ENCODE data around the gene PARP15. TPM values are rescaled to one million over a fixed set of nuclear protein-coding genes. Genes with fewer than 3 reads are reported as not detected.

Gene PARP15
- total RNA-seq, 4 donors from 2014 or later = 1.2 to 2.3 (median 1.6) TPM

GRCh38 chr3:122553171-122553570 lies 24.3 kb upstream of the PARP15 start:
- no peak overlapping the region for H3K27ac ChIP-seq
- TF ChIP-seq POLR2A (IDR thresholded peaks at IDR 0.05) = no peak
- peaks cover 28 to 40% of the 10 kb centered on the region in 2 donors for H3K36me3 ChIP-seq
- no peak for DNase-seq
- H3K27me3 ChIP-seq = no peaks in the 10 kb centered on the region
- no peak overlapping the region for H3K4me3 ChIP-seq (replicated peaks in 1 of 3)
- WGBS, 2 donors = 58 to 60% methylated on average over 3 of the region's 3 CpGs
- H3K9me3 ChIP-seq = no peaks in the 10 kb centered on the region
- intact Hi-C loops (cut with DNase I) = no loop called here
- H3K4me1 ChIP-seq = no peaks in the 10 kb centered on the region

DNA sequence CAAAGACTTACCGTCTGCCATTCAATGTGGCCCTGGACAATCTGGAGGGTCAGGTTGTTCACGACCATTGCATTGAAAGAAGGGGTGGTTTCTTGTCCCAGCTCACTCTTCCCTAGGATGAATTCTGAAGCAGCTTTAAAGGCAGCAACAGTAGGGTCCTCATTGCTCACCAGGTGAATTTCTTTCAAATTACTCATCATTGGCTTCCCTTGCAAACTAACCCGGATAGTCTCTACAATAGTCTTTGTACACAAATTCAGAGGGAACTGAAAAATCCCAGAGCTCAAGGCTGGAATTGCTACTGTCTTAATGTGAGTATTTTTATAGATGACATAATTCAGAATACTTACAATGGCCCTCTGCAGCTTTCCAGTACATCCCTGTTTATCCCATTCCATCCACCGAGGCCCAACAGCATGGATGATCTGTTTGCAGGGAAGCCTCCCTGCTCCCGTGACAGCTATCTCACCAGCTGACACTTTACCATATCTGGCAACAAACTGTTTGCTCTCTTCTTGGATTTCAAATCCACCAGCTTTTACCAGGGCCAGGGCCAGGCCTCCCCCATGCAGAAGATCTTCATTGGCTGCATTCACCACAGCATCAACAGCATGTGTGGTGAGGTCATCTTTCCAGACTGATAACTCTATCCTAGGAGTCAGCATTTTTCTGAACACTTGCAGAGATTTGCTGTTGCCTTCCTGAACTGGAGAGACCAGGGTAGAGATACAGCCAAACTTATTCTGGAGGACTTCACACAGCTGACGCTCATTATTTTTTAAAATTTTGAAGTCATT lies 22.0 kb upstream of the PARP15 start:
- 90 to 91% methylated on average over 6 of the region's 6 CpGs for WGBS, 2 donors

DNA sequence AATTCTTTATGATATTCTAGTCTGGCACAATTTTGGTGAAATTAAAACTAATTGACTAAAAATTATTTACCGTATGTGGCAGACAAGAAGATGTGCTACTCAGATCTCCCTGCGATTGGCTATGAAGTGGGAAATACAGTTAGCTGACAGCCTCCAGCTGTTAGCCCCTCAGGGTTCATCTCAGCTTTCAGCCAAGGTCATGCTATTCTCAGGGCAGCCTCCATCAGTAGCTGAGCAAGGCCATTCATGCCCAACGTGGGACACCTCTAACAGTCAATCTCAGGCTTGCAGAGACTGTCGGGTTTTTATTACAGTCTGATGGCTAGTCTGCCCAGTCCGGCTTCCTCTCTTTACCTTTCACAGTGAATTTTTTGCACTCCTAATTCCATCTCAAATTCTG lies 20.1 kb upstream of the PARP15 start:
- Histone ChIP-seq H3K27ac (no peak overlapping the region), H3K27me3 (no peaks in the 10 kb centered on the region), H3K9me3 (no peaks in the 10 kb centered on the region), H3K4me3 (replicated peaks in 1 of 3) (no peak overlapping the region), H3K4me1 (peaks cover 0 to 6% of the 10 kb centered on the region in 2 donors), H3K36me3 (peaks cover 13 to 23% of the 10 kb centered on the region in 2 donors)
- intact Hi-C loops (cut with DNase I) = no loop called here
- DNase-seq = no peak
- WGBS, 2 donors = 90 to 98% methylated on average over 5 of the region's 5 CpGs
- TF ChIP-seq POLR2A (IDR thresholded peaks at IDR 0.05) (no peak), CTCF (IDR thresholded peaks at IDR 0.05) (no peak)

More for the DNA sequence above, 22.0 kb upstream of the PARP15 start:
- Histone ChIP-seq H3K9me3 (no peaks in the 10 kb centered on the region), H3K27ac (no peak overlapping the region), H3K4me3 (replicated peaks in 1 of 3) (no peak overlapping the region), H3K4me1 (no peaks in the 10 kb centered on the region), H3K36me3 (peaks cover 23 to 39% of the 10 kb centered on the region in 2 donors), H3K27me3 (no peaks in the 10 kb centered on the region)
- no peak for TF ChIP-seq POLR2A (IDR thresholded peaks at IDR 0.05)
- no peak for TF ChIP-seq CTCF (IDR thresholded peaks at IDR 0.05)
- intact Hi-C loops (cut with DNase I) = no loop called here
- DNase-seq = no peak

DNA sequence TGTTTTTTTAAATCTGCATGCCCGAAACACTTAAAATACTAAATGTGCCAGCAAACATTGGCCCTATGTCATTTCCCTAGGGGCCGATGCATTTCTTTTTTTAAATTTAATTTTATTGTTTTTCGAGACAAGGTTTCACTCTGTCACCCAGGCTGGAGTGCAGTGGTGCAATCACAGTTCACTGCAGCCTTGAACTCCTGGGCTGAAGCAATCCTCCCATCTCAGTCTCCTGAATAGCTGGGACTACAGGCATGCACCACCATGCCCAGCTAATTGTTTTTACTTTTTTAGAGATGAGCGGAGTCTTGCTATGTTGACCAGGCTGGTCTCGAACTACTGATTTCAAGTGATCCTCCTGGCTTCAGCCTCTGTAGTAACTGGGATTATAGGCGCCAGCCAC lies 18.8 kb upstream of the PARP15 start:
- Histone ChIP-seq H3K27me3 (no peaks in the 10 kb centered on the region), H3K4me1 (peaks cover 9 to 18% of the 10 kb centered on the region in 2 donors), H3K9me3 (no peaks in the 10 kb centered on the region), H3K4me3 (replicated peaks in 1 of 3) (no peak overlapping the region), H3K27ac (no peak overlapping the region), H3K36me3 (peaks cover 13 to 20% of the 10 kb centered on the region in 2 donors)
- TF ChIP-seq CTCF (IDR thresholded peaks at IDR 0.05) = no peak
- no peak for TF ChIP-seq POLR2A (IDR thresholded peaks at IDR 0.05)
- intact Hi-C loops (cut with DNase I) = no loop called here
- DNase-seq = no peak
- WGBS, 2 donors = 87 to 89% methylated on average over 6 of the region's 6 CpGs

- H3K27me3 ChIP-seq = no peaks in the 10 kb centered on the region
- no peaks in the 10 kb centered on the region for H3K9me3 ChIP-seq
- no peak overlapping the region for H3K4me3 ChIP-seq (replicated peaks in 1 of 3)
- H3K27ac ChIP-seq = no peak overlapping the region
- no peak for DNase-seq
- TF ChIP-seq CTCF (IDR thresholded peaks at IDR 0.05) (no peak), POLR2A (IDR thresholded peaks at IDR 0.05) (no peak)
- intact Hi-C loops (cut with DNase I) = loop anchor here (2.0 kb wide), 1 partner anchor 121 kb away; the partner anchor contains the start of gene PARP14
- peaks cover 13 to 14% of the 10 kb centered on the region in 2 donors for H3K36me3 ChIP-seq
- whole genome bisulfite sequencing, 2 donors = 85 to 92% methylated on average over 3 of the region's 3 CpGs
- H3K4me1 ChIP-seq = peaks cover 11 to 18% of the 10 kb centered on the region in 2 donors
Observed at GRCh38 chr3:122559906-122560305, 17.5 kb upstream of the PARP15 start.
